GM19023 (cell line): Measurements from ENCODE around the gene SPG7.

ENCODE experiments used
- ATAC-seq: cut with Tn5 transposase; IDR thresholded peaks from one replicate; pipeline ENCODE4 v1.9.1; 2021; ENCODE audit warnings: mild to moderate bottlenecking, moderate library complexity; ENCODE audit not compliant: unreplicated experiment

SPG7 gene

DNA sequence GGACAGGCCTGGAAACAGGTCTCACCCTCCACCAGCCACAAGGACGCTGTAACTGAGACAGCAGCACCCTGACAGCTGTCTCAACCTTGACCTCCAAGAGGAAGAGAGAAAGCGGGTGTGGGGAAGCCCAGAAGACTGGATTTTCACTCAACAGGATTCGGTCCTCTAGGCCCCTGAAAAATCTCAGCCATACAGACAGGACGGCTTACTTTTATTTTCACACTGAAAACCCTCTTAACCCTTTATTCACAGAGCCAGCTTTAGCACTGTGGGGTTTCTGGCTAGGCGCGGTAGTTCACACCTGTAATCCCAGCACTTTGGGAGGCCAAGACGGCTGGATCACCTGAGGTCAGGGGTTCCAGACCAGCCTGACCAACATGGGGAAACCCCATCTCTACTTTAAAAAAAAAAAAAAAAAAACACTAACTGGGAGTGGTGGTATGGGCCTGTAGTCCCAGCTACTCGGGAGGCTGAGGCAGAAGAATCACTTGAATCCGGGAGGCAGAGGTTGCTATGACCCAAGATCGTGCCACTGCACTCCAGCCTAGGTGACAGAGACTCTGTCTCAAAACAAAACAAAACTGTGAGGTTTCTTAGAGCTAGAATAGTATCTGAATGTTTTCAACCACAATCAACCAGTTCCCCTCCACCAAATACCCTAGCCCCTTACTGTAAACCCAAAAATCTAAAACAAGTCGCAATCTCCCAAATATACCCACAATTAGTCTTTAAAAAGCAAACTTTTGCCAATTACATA lies 23.1 kb upstream of the SPG7 start:
- ATAC-seq = no peak

DNA sequence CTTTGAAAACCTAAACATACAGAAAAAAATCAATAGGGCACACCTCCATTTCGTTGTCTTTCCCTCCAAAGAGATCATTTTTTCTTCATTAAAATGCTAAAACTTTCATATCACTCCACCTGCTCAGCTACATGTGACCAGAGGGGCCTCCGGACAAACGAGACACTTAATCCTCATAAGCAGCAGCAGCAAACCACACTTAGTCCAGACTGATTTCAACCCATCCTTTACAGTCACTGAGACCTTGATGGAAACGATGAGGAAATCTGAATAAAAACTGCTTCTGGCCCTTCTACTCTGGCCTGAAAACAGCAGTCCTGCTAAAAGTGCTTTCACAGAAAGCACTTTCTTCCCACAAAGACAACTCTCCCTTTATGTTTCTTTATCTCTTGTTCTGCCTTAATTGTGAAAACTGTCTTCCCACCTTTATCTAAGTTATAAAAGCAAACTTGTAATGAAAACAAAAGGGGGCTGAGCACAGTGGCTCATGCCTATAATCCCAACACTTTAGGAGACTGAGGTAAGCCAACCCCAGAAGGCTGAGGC lies 22.4 kb upstream of the SPG7 start:
- no peak for ATAC-seq

DNA sequence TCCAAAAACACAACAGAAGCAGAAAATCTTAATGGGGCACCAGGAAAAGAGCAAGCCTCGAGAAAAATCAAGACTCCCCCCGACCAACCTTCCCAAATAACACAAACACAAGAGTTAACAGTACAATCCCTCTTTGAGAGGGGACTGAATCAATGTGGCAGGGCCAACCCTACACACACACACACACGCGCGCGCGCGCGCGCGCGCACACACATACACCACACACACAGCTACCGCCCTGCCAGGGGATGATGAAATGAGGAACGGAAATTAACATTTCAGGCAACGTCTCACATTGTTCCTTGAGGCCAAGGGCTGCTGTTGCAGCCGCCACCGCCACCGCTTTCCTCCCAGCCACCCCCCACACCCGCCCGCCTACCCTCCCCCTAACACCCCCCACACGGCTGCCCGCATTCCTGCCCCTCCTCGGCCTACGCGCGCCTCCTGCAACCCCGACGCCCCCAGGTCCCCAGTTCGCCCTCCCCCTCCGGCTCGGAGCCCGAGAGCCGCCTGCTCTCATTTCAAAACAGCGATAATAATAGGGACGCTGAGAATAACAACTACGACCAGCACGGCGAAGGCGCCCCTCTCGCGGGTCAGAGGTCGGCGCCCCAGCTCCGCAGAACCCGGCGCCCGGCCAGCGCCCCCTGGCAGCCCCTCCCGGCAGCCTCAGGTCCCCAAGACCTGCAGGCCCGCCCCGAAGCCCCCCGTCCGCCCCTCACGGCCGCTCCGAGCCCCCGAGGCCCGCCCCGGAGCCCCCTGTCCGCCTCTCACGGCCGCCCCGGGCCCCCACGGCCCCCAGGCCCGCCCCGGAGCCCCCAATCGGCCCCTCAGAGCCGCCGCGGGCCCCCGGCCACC lies 18.9 kb upstream of the SPG7 start:
- ATAC-seq = no peak

DNA sequence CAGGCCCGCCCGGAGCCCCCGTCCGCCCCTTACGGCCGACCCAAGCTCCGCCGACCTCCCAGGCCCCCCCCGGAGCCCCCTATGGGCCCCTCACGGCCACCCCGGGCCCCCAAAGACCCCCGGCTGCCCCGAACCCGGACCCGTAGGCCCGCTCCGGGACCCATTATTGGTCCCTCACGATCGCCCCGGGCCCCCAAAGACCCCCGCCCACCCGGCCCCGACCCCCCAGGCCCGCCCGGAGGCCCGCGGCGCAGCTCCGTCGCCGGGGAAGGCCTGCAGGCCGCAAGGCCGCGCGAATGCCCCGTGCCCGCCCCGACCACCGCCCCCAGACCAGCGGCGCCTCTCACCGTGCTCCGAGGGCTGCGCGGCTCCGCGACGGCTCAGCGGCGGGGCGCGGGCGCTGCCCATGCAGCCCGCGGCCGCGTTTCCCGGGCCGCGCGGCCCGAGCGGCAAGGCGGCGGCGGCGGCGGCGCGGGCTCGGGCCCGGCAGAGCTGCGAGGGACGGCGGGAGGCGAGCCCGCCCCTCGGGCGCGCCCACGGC lies 18.2 kb upstream of the SPG7 start:
- ATAC-seq = no peak

DNA sequence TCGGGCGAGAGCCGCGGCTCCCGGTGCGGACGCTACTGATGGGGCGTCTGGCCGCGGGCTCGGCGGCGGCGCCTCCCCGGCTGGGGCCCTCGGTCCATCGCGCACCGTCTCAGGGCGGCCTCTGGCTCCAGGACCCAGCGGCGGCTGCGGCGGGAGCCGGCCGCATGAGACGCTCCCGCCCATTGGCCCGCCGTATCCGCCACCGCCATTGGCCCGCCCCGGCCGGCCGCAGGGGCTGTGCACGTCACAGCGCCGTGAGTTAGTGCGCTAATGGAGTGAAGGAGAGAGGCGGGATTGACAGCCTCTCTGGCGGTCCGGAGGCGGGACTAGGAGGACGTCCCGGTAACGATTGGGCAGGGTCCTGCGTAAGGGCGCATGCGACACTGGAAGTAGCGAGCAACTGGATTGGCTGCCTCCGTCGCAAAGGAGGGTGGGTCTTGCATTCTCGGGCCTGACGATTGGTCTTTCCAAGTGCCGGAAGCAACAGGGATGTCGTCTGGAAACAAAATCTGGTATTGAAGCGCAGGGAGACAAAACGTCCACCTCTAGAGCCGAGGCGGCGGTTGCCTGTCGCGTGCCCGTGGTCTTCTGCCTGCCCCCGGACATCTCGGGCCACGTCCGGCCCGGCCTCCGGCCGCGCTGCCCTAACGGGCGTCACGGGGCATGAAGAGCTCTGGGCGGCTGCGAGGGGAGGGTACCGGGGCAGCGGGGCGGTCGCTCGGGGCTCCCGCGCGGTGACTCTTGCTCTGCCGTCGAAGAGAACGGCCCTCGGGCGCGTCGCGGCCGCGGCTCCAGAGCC lies 17.6 kb upstream of the SPG7 start, which contains the start of gene ANKRD11:
Gene ANKRD11, minus strand, starts transcription at position 123 of the 799 bp plus-strand sequence. CDS start 173,542 bp downstream, outside the sequence.
- ATAC-seq = peak; percentile 89

DNA sequence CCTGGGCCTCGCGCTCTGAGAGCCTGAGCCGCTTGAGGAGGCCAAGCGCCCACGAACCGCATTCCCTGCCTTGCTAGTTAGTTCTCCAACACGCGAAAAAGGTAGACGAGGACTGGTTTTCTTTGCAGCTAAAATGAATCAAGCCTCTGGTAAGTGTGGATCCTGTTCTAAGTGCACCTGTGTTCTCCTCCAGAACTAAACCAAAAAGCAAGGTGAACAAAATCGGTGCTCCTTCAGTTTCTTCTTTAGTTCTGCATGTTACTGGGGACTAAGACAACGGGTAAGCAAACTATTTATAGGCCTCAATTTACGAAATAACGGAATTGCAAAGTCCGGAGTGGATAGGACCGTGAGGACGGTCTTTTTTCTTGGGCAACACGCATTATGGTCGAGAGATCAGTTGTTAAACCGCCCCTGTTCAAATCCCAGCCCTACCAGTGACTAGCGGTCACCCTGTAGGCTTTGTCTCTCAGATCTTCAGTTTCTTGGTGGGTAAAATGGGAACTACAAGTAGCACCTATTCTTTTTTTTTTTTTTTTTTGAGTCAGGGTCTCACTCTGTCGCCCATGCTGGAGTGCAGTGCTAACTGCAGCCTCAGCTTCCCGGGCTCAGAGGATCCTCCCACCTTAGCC lies 16.8 kb upstream of the SPG7 start:
- no peak for ATAC-seq

DNA sequence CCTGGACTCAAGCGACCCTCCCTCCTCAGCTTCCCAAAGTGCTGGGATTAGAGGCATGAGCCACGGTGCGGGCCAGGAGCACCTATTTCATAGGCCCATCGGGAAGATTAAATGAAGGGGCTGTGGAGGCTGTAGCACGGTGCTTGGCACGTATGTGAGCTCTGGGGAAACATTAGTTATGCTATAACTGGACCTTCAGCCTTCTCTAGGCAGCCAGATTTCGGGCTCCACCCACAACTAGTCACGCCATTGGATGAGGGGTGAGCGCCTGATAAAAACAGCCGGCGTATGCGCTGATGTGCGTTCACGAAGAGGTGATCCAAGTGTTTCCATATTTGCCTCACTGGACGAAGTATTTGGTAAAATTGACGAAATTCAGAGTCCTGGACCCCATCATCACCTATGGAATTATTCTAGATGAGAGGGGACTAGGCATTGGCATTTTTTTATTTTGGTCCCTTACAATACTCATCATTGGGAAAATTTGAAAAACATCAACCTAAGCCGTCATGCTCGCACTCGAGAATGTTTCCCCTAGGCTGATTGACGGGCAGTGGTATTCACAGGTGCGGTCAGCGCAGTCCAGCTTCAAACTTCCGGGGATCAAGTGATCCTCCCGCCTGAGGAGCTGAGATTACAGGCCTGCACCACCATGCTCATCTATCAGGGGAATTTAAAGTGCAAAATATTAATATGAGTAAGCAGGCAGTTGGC lies 16.1 kb upstream of the SPG7 start:
- no peak for ATAC-seq

DNA sequence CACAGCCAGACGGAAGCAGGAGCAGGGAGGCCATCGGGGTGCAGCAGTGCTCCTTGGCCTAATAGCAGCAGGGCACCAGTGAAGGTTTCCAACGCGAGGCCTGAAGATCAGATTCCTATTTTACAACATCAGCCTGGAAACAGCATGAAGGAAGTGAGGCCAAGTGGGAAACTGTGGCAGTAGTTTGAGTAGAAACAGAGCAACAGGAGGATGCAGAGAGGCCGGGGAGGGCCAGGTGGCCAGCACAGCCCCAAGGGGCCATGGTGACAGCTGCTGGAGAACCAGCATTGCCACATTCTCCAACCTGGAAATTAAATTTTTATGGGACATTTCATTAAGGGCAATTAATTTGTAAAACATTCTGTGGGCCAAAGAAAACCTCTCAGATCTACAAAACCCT lies 14.4 kb upstream of the SPG7 start:
- no peak for ATAC-seq

DNA sequence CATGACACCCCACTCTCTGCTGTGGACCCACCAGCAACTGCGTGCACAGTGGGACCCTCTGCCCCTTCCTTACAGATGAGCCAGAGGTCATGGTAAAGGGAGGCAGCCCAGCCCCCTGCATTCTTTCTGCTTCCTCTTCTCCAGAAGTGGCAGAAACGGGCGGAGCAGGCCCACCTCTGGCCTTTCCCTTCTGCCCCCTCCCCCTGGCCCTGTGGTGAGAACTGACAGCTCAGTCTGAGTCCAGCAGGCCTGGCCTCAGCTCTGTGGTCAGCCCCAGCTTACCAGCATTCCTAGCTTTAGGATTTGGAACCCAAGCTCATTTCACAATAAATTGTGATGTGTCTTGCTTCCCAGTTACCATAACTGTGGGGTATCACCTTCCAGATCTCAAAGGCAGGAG lies 13.1 kb upstream of the SPG7 start:
- no peak for ATAC-seq

DNA sequence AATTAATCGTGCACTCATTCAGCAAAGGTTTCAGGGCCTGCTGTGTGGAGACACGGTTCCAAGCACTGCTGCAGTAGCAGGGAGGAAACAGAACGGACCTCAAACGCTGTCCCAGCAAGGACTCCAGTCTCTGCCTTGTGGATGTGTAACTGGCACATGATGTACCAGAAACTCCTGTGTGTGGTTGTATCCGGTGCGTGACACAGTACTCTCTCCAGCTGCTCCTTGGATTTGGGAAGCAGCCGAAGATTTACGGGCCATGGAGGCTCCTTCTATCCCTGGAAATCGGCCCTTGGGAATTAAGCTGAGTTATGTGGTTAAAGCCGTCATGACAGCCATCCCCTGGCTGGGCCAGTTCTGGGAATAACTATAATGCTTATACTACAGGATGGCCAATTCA lies 9.4 kb upstream of the SPG7 start:
- no peak for ATAC-seq

DNA sequence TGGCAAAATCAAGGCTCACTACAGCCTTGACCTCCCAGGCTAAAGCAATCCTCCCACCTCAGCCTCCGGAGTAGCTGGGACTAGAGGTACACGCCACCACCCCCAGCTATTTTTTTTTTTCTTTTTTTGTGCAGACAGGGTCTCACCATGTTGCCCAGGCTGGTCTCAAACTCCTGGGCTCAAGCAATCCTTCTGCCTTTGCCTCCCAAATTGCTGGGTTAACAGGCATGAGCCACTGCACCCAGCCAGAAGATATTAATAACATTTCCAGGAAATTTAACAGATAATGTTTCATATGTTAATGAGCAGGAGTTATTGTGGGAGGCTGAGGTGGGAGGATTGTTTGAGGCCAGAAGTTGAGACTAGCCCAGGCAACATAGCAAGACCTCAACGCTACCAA lies 8.4 kb upstream of the SPG7 start:
- no peak for ATAC-seq

DNA sequence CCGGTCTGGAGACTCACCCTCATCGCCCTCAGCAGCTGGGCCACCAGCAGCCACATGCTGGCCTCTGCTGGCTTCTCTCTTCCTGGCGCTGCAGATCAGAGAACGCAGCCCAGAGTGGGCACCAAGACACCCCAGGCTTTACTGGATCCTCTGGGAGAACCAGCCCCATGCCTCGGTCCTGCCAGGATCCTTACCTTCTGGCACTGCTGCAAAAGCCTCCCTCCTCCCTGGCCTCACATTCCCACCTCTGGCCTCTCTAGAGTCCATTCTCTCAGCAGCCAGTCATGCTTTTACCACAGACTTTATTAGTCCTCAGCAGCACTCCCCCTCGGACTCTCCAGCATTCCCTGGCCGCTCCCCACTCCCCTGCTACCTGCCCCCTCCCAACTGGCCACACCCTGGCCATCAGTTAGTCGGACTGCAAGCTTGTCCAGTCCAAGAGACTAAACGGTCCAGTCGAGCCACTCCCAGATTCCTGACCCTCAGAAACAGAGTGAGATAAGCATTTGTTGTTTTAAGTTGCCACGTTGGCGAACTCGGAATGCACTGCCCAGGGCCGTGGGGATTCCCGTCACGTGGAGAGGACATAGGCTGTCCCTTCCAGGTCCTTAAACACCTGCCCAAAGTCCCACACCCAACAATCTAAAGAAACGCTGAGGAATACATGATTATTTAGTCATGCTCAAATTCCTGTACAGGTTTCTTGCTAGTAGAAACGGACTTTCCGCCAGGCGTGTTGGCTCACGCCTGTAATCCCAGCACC lies 5.9 kb upstream of the SPG7 start:
- no peak for ATAC-seq

DNA sequence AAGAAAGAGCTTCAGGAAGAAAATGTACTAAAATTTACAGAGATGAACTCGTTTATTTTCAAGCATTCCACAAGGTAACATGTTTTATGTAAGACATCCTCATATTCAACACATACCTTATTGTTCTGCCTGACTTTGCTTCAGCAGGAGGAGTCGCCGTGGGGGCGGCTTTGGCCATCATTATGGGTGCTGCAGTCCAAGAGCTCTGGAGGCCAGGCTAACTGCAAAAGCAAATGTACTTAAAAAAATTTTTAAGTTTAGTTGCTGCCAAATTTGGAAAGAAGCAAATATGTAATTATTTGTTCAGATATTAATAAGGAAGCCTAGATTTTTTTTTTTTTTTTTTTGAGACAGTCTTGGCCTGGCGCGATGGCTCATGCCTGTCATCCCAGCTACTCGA lies 4.1 kb upstream of the SPG7 start:
- no peak for ATAC-seq

DNA sequence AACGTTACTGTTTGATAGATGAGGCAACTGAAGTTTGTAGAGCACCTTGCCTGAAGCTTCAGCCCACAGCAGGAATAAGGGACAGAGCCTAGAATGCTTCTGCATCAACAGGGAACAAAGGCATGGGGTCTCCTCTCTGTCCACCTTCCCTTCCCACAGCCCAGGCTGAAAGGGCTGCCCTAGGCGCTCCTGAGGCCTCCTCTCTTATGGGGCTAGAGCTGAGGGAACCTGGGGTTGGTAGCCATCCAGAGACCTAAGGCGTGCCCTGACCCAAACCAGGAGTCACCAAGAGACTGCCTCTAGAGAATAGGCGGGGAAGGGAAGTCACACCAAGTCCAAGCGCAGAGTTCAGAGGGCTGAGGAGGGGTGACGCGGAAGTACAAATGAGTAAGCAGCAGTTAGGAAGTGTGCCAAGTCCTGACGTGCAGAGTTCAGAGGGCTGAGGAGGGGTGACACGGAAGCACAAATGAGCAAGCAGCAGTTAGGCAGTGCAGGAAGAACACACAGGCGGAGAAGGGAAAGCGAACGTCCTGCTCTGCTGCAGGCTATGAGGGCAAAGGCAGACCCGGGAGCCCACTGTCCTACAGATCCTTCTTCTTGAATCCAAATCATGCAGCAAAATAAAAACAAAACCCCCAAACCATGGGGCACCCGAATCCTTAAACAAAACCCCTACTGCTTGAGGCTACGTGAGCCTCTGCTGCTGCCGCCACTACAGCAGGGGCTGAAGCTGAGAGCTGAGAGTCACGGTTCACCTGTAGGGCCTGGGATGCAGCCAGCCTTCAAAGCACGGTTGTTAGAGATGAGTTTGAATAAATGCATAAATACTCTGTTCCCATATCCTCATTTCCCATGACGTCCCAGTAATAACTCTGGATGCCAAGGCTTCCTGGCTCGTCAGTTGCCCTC lies 2.7 kb upstream of the SPG7 start:
- ATAC-seq = peak; percentile 36

DNA sequence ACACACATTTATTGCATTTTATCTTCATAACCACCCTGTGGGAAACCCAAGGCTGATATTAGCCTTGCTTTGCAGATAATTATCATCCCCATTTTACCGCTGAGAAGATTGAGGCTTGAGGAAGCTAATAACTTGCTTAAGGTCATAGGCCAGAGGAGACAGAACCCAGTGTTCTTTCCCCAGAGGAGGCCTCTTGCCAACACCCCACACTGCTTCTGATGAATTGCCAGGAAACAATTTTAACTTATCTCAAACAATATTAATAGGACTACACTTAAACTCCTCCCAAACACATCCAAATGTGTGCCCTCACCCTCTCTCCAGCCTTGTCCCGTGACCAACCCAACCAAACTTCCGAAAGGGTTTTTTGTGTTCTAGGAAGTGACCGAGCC lies 2.1 kb upstream of the SPG7 start:
- no peak for ATAC-seq

DNA sequence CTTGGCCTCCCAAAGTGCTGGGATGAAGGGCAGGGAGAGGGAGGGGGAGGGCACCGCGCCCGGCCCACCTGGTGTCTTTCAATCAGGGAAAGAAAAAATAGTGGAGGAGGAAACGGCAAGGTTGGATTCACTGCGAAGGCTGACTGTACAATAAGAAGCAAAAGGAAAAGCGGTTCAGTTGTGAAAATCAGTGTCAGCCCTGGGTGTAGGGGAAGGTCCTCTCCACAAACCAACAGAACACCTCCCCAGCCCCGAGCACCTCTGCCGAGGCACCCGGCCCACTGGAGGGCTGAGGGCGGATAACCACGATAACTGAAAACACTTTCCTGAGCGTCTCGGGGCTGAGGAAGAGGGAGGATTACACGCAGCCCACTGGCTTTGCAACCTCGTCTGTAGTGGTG lies 1.4 kb upstream of the SPG7 start:
- no peak for ATAC-seq

DNA sequence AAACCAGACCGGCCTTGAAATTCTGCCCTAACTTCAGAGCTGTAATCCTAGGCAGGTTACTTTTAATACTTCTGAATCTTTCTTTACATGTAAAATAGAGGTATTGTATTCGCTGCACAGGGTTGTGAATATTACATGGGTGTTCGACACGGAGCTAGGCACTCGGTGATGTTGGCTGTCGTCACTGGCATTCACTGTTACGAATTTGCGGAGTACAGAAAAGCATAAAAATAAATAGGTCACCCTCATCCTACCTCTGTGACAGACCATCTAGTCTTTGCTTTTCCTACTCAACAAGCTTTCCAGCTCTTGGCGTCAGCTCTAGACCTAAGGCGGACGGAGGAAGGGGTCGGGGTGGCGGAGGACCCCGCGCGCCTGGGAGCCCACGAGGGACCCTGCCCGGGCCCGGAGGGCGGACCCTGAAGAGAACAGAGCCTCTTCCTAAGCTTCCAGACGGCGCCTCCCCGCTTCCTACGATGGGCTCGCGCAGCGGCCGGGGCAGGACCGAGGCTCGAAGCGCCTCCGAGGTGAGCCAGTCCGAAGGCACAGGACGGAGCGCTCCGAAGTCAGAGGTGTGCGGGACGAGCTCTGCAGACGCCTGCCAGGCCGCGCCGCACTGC lies 879 bp upstream of the SPG7 start:
- ATAC-seq = peak; percentile 6

DNA sequence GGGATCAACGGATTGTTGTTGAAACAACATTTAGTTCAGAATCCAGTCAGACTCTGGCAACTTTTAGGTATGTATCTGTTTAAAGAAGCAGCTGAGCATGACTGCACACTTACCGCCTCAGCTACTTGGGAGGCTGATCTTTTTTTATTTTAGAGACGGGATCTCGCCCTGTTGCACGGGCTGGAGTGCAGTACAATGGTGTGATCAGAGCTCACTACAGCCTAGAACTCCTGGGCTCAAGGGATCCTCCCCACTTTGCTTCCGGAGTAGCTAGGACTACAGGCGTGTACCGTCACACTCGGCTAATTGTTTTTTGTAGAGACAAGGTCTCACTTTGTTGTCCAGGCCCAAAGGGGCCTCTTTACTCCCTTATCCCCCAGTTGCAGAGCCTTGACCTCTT lies 2.3 kb downstream of the SPG7 start:
- ATAC-seq = no peak
